HL-60 (cell line): ENCODE results near the gene TOMM40L.

Source experiments
- CTCF ChIP-seq: IDR thresholded peaks from one replicate; pipeline ENCODE4 v1.5.1; 2011; ENCODE audit warnings: low read length, control low read depth, inconsistent platforms; ENCODE audit not compliant: insufficient read depth
- POLR2AphosphoS5 ChIP-seq: IDR thresholded peaks from 2 replicates; pipeline ENCODE4 v1.6.1; 2012; ENCODE audit warnings: low read depth

GRCh38 chr1:161238039-161238473, 12.2 kb downstream of the TOMM40L start, which contains the start of gene NR1I3:
- TF ChIP-seq CTCF (no peak), POLR2AphosphoS5 (no peak)
